K562 (cell line): Measurements from ENCODE around the gene TMEM132C. TPM values are rescaled to one million over a fixed set of nuclear protein-coding genes. Genes with fewer than 3 reads are reported as not detected.

ENCODE experiments used
- ATF2 ChIP-seq: sonication (generic); formaldehyde crosslinking; IDR thresholded peaks from 2 replicates; pipeline ENCODE4 v1.8.1; 2022; ENCODE audit warnings: missing genetic modification reagents
- CTCFL ChIP-seq: IDR thresholded peaks from 2 replicates; pipeline ENCODE4 v1.6.1; 2011; ENCODE audit warnings: borderline replicate concordance, low read depth, mild to moderate bottlenecking, moderate library complexity, low read length; ENCODE audit not compliant: insufficient read depth, poor library complexity, severe bottlenecking
- E2F4 ChIP-seq: sonication (generic); formaldehyde crosslinking; IDR thresholded peaks from 2 replicates; pipeline ENCODE4 v1.8.0; 2022; ENCODE audit warnings: mild to moderate bottlenecking, low read depth, missing genetic modification reagents
- FOXP4 ChIP-seq: sonication (generic); formaldehyde crosslinking; IDR thresholded peaks from 2 replicates; pipeline ENCODE4 v1.8.0; 2022; ENCODE audit warnings: mild to moderate bottlenecking, missing genetic modification reagents, borderline replicate concordance
- IRF9 ChIP-seq: fragments of 450-650 bp; IDR thresholded peaks from 2 replicates; pipeline ENCODE4 v1.6.1; 2016; ENCODE audit warnings: missing biosample characterization, missing genetic modification characterization
- KLF1 ChIP-seq: fragments of 450-650 bp; IDR thresholded peaks from 2 replicates; pipeline ENCODE4 v1.6.1; 2016; ENCODE audit warnings: missing genetic modification characterization, missing compliant biosample characterization
- PTTG1 ChIP-seq: fragments of 450-650 bp; IDR thresholded peaks from 2 replicates; pipeline ENCODE4 v1.6.1; 2016; ENCODE audit warnings: low read depth, mild to moderate bottlenecking, missing genetic modification characterization, missing compliant biosample characterization
- PURB ChIP-seq: sonication (generic); formaldehyde crosslinking; IDR thresholded peaks from 2 replicates; pipeline ENCODE4 v1.9.0; 2021; ENCODE audit warnings: low read depth, mild to moderate bottlenecking, missing genetic modification reagents
- RREB1 ChIP-seq: fragments of 250-450 bp; sonication (Bioruptor Pico); IDR thresholded peaks from 2 replicates; pipeline ENCODE4 v1.4.0; 2020
- STAT5A ChIP-seq: IDR thresholded peaks from 2 replicates; pipeline ENCODE4 v1.6.1; 2012; ENCODE audit warnings: low read length, inconsistent platforms, borderline replicate concordance
- ZNF121 ChIP-seq: sonication (generic); formaldehyde crosslinking; conservative IDR thresholded peaks from 2 replicates; pipeline ENCODE4 v1.8.0; 2022; ENCODE audit warnings: missing genetic modification reagents
- ZNF263 ChIP-seq: sonication (generic); formaldehyde crosslinking; IDR thresholded peaks from 2 replicates; pipeline ENCODE4 v1.8.0; 2022; ENCODE audit warnings: mild to moderate bottlenecking, missing genetic modification reagents, borderline replicate concordance
- polyA plus RNA-seq, 8 experiments: library from polyadenylated mRNA; depleted of rRNA in 4 of 8; stranded (reverse) in 5 of 8; unstranded in 3 of 8; fragments of >200 nt; fragmentation: Nextera tagmentation in 2 of 8; fragmentation: Illumina TruSeq in 1 of 8; extraction: Ambion mirVana in 2 of 8; extraction: Trizol in 1 of 8; gene quantifications; 2 replicates each; pipeline versions ENCODE4 v1.2.1 to v1.2.3, GENCODE V29; 2011 to 2014; ENCODE audit warnings: inconsistent platforms in 1 of 8, missing spikeins in 1 of 8
- total RNA-seq, 7 experiments: library from RNA; depleted of rRNA in 6 of 7; stranded (reverse); fragments of >200 nt in 6 of 7; fragmentation: Illumina TruSeq in 2 of 7; extraction: Trizol in 2 of 7; gene quantifications; 2 replicates each; pipeline versions ENCODE4 v1.2.1 to v1.2.3, GENCODE V29; 2011 to 2021; ENCODE audit warnings: low replicate concordance in 1 of 7

Gene TMEM132C
- total and polyA plus RNA-seq, 9 of the 15 experiments (the other 6 are each of a cell fraction or from before 2014, with no cell fraction given) = not detected

GRCh38 chr12:128338386-128339125, 71.6 kb downstream of the TMEM132C start (continued):
- no peak for TF ChIP-seq E2F4 (CRISPR knock-in tag)
- TF ChIP-seq KLF1 (tag) = no peak
- no peak for TF ChIP-seq FOXP4
- no peak for TF ChIP-seq ZNF263 (CRISPR knock-in tag)
- no peak for TF ChIP-seq IRF9 (tag)
- TF ChIP-seq RREB1 (CRISPR knock-in tag) = no peak
- TF ChIP-seq PURB (CRISPR knock-in tag) = no peak
- TF ChIP-seq ZNF121 (CRISPR knock-in tag) = no peak
- no peak for TF ChIP-seq STAT5A
- TF ChIP-seq PTTG1 (tag) = no peak
- no peak for TF ChIP-seq ATF2 (CRISPR knock-in tag)
- TF ChIP-seq CTCFL = no peak
